GM19395 (cell line): ENCODE results near the gene NRBF2.
A peak's percentile ranks its signal among the peaks of the same experiment; 100 is the strongest.
"Not testable (repeated sequence)": the region's sequence is repeated elsewhere in the genome, so short reads cannot be mapped to it uniquely, and the experiment has no call there.

Experiments used
- ATAC-seq: cut with Tn5 transposase; IDR thresholded peaks from one replicate; pipeline ENCODE4 v1.9.1; 2021; ENCODE audit warnings: mild to moderate bottlenecking, moderate library complexity; ENCODE audit not compliant: unreplicated experiment

Gene NRBF2

GRCh38 chr10:63133056-63133820 is at the start of gene NRBF2:
NRBF2 (plus strand) TSS chr10:63133328; CDS start chr10:63133471, 143 bp downstream.
- ATAC-seq: peak; percentile 97

- not testable (repeated sequence) for ATAC-seq
These were observed 49.7 kb upstream of the NRBF2 start for GRCh38 chr10:63083406-63083805.

- ATAC-seq: peak; percentile 86
These were observed 49.0 kb upstream of the NRBF2 start for GRCh38 chr10:63083904-63084689.

GRCh38 chr10:63084690-63085382 is 48.3 kb upstream of the NRBF2 start:
- ATAC-seq: no peak

GRCh38 chr10:63093227-63093626 is 39.9 kb upstream of the NRBF2 start:
- no peak for ATAC-seq

- no peak for ATAC-seq
These were observed 38.7 kb upstream of the NRBF2 start for GRCh38 chr10:63094405-63094804.

- no peak for ATAC-seq
These were observed 38.2 kb upstream of the NRBF2 start for GRCh38 chr10:63094881-63095280.

GRCh38 chr10:63099734-63100133 is 33.4 kb upstream of the NRBF2 start:
- no peak for ATAC-seq

GRCh38 chr10:63101091-63101490 is 32.0 kb upstream of the NRBF2 start:
- ATAC-seq: not testable (repeated sequence)

GRCh38 chr10:63102279-63102883 is 30.7 kb upstream of the NRBF2 start:
- ATAC-seq: not testable (repeated sequence)

GRCh38 chr10:63103178-63103577 is 29.9 kb upstream of the NRBF2 start:
- ATAC-seq: not testable (repeated sequence)

GRCh38 chr10:63103971-63104409 is 29.1 kb upstream of the NRBF2 start:
- ATAC-seq: no peak

GRCh38 chr10:63105225-63106110 is 27.7 kb upstream of the NRBF2 start:
- ATAC-seq: no peak

GRCh38 chr10:63106111-63106755 is 26.9 kb upstream of the NRBF2 start:
- no peak for ATAC-seq

- no peak for ATAC-seq
These were observed 25.1 kb upstream of the NRBF2 start for GRCh38 chr10:63107943-63108437.

- ATAC-seq: no peak
These were observed 22.2 kb upstream of the NRBF2 start for GRCh38 chr10:63110940-63111339.

GRCh38 chr10:63114031-63114814 is 18.9 kb upstream of the NRBF2 start:
- ATAC-seq: no peak

GRCh38 chr10:63115732-63116383 is 17.3 kb upstream of the NRBF2 start:
- no peak for ATAC-seq
